HG02588 (cell line): Measurements from ENCODE around the gene TULP4.
"Not testable (repeated sequence)": the region's sequence is repeated elsewhere in the genome, so short reads cannot be mapped to it uniquely, and the experiment has no call there.

Experiments
- ATAC-seq: cut with Tn5 transposase; IDR thresholded peaks from one replicate; pipeline ENCODE4 v1.9.1; 2021; ENCODE audit warnings: mild to moderate bottlenecking, moderate library complexity; ENCODE audit not compliant: unreplicated experiment

Gene TULP4

DNA sequence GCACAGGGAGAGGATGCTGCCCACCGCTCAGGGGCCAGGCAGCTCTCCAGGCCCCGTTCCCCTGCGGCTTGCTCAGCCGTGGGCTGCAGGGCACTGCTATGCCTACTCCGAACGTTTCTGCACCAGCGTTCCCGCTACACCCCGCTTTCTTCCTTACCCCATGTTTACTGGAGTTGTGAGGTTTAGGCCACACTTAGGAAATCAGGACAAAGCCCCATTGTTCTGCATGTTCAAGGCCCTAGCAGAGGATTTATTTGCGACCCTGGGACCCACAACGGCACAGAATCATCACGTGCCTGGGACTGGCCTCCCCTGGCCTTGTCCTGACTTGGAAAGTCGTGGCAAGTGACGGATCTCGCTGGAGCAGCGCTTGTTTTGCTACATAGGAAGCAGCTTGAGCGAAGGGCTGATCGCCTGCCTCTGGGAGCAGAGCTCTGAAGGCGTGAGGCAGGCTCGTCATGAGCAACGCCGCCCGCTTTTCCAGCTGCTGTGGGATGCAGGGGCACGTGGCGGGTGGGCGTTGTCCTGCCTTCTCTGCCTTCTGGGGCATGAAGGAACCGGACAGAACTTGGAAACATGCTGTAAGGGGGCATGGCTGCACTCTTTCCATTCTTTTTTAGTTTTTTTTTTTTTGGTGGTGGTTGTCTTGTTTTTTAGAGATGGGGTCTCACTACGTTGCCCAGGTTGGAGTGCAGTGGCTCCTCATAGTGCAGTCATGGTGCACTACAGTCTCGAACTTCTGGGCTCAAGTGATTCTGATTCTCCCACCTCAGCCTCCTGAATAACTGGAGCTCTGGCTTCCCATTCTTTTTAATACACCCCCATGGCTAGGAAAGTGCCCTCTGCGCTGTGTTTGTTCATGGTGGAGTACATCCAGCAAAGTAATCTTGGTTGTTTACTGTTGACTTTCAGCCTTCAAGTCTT lies 233.0 kb downstream of the TULP4 start:
- ATAC-seq: no peak

DNA sequence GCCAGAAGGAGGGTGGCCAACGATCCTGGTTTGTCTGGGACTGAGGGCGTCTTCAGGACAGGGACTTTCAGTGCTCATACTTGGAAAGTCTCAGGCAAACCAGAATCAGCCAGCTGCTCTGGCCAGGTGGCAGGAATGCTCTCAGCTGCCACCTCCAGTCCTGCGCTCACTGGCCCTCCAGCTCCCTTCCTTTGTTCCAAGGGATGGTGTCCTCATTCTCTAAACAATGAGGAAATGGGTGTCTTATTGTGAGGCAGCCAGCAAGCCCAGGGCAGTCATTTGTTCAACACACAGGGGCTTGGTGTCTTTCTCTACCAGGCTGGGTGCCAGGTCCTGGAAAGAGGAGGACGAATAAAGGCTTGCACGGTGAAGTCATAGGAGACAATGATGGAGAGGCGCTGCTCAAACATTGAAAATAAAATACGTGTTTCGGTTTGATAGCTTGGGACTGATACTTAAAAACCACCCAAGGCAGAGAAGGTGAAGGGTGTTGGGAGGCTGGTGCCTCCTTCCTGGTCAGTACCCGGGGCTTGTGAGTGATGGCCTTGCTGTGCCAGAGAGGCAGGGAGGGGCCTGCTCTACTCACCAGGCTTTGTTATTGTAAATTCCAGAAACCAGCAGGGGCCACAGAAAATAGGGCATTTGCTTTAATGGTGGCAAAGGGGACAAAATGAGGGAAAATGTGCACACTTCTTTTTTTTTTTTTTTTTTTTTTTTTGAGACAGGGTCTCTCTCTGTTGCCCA lies 236.3 kb downstream of the TULP4 start:
- ATAC-seq: no peak

DNA sequence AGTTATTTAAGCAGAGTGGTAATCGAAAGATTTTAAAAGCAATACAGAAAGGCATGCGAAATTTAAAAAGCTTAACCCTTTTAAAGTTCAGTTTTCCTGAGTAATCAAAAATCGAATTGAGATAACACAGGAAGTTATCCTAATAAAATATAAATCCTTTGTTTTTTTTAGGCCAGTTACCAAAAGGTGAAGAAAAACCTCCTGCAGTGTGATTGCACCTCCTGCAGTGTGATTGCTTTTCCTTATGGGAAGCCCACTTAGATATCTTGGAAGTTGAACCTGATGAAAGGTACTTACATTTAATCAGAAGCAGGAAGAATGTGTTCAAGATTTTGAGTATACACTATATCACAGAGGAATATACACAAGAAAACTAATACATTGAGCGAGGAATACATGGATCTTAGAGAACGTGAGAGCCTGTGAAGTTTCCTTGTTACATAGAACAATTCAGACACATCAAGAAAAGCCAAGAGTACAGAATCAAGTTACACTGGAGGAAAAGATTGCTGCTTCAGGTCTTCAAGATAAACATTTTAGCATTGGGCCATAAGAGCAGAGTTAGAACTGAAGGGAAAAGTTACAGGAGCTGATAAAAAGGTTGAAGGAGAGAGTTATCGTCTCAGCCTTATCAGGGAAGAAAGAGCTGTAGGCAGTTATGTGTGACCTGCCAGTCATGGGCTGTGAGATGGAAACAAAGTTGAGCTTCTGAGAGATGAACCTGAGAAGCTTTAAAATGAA lies 240.0 kb downstream of the TULP4 start:
- ATAC-seq: no peak

DNA sequence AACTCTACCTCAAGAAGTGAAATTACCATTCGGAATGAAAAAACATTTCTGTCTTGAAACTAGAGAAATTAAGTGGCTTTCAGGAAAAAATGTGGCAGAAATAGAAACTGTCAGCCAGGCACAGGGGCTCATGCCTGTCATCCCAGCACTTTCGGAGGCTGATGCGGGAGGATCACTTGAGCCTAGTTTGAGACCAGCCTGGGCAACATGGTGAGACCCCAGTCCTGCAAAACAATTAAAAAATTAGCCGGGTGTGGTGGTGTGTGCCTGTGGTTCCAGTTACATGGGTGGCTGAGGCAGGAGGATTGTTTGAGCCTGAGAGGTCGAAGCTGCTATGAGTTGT lies 240.5 kb downstream of the TULP4 start:
- ATAC-seq: no peak

DNA sequence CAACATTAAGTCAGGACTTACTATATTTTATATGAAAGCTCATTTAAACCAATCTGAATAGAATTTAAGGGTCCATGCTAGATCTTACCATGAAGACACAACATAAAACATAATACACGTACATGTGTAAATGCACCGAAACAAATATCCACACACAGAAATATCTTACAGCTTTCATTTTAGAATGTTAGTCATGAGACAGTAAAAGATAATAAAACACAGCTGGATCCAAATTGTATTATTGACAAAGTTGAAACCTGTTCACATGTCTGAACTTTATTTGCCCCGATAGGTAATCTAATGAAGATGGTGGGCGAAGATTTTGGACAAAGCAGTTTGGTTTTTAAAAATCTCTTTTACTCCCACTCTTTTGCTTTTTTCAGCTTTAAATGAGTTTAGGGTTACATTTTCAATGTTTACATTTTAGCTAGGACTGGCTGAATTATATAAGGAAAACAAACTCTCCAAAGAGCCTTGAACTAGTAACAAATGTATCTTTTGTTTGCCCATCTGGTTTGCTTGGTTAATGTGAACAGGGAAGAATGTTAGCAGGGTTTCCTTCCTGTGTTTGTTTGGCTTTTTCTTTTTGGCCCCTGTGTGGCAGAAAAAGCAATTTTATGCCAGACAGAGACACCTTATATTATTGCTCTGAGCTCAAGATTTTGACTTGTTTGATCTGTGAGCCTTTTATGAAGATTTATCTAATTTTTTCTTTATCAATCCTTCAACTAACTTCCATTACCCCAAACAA lies 242.5 kb downstream of the TULP4 start:
- ATAC-seq: no peak

DNA sequence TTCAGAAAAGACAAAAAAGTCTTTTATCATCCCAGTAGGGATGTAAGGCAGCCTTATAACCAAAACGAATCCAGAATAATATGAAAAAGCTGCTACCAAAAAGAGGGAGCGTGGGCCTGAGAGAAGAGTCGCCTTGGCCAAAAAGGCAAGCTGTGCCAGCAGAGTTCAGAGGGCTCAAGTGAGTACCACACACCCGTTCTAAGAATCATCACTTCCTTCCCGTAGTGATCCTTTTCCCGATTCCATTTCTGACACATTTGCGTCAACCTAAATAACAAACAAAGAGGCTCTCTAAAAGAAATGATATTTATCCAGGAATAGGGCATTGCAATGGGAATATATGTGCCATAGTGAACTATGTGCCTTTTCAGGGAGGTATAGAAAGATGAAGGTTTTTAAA lies 243.8 kb downstream of the TULP4 start:
- ATAC-seq: no peak

DNA sequence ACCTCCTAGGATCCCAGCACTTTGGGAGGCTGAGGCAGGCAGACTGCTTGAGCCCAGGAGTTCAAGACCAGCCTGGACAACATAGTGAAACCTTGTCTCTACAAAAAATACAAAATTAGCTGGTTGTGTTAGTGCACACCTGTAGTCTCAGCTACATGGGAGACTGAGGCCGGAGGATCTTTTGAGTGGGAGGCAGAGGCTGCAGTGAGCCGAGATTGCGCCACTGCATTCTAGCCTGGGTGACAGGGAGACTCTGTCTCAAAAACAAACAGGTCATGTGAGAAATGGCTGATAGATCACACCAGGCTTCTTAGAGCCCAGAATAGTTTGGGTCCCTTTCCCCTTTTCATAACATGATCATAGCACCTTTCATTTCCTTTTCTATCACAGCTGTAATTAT lies 244.8 kb downstream of the TULP4 start:
- not testable (repeated sequence) for ATAC-seq

DNA sequence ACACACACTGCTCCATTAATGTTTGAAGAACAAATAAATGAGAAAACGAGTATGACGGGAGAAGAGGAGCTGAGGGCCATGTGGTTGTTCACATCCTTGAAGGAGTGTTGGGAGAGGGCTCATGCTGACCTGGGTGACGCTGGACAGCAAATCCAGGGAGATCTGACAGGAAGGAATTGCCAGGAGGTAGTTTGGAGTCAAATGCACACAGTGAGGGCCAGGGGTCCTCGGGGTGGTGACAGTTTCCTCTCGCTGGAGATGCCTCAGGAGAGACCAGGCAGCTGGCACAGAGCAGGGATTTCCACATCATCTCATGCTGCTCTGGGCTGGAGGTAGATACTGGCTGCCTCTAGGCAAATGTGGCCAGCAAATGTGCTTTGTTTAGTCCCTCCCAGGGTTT lies 245.7 kb downstream of the TULP4 start:
- ATAC-seq: no peak

DNA sequence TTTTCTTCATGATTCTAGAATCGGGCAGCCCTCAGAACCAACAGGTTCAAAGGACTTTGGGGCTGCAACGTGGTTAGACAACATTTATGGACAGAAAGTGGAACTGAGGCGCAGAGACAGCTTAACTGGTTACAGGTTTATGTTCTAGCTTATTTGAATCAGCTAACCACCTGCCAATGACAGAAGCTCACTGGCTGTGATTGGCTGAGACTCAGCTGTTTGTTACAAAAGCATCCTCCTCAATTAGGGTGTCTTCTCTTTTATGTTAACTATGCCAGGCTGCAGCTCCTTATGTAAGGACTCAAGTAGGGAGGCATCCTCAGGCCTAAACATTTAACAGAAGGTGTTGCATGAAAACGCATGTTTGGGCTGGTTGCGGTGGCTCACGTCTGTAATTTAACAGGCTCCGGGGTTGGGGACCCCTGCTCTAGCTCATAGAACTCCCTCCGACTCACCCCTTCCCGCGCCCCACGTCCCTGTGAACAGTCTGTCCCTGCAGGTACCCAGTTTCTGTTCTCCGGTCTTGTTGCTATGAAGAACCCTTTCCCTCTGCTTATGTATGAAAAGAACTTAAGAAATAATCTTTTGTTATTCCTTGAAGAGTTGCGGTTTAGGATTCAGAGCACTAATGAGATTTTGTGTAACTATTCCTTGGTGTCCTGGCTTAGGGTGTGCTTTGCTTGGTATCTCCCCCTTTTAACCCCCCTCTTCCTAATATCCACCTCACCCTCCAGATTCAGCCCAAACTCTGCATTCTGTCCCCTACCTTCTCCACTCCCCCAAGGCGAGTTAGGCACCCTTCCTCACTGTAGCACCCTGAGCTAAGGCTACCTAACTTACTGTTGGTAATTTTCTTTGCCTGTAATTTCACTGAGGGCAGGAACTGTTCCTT lies 246.4 kb downstream of the TULP4 start:
- ATAC-seq: no peak

DNA sequence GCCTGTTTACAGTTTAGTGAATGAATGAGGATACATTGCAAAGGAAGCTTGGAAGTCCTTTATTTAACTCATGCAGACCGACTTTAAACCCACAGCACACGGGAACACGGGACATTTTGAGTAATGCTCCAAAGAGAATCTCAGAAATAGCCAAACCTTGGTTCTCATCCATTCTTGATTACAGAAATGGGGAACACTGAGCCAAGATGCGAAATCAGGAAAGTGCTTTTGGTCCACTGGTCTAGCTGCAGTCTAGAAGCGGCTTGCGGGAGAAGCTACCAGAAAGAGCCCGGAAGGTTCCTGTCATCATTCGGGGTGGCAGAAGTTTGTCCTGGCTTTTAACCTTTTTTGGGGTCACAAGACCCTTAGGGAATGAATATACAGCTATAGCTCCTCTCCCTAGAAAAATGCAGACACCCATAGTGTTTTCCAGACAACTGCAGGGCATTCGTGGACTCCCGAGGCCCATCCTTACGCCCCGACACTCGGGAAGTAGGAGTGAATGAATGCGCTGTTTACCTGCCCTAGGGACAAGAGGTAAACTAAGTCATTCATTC lies 247.2 kb downstream of the TULP4 start:
- ATAC-seq: no peak

DNA sequence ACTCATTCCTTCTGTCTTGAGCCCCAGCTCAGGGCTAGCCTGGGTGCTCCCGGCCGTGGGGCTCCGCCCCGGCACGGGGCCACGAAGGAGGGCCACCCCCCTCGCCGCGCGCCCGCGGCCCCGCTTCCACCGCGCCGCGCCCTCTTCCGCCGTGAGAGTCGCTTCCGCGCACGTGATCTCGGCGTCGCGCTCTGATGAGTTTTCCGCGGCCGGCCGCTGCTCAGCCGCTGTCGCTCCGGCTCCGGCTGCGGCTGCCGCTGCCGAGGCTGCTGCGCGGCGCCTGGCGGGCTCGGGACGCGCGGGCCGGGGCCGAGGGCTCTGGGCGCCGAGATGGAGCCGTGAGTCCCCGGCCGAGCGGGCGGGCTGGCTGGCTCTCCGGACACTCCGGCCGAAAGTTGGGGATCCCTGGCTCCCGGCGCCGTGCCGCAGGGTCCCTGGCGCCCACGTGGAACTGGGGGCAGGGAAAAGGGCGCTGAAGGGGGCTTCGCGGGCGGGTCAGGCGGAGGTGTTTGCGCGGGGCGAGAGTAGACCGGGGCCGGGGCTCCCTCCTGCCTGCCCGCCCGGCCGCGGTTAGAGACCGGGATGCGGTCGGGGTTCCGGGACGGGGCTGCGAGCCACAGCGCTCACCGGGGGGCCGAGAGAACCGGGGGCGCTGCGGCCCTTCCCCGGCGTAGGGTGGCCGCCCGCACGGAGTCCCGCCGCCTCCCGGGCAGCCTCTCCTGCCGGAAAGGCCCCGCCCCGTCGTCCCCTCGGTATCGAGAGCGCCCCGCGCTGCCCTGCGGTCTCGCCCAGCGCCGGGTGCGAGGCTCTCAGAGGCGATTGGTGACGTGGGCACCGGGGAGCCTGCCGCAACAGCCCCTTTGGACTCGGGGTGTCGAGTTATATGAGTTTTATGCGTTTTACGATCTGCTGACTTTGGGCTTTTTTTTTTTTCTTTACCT lies 247.9 kb downstream of the TULP4 start, which contains the start of gene TMEM181:
Gene TMEM181, plus strand, starts transcription at position 197 of the 941 bp plus-strand sequence. Its CDS starts 134 bp downstream, at position 331.
- ATAC-seq: peak; percentile 85

DNA sequence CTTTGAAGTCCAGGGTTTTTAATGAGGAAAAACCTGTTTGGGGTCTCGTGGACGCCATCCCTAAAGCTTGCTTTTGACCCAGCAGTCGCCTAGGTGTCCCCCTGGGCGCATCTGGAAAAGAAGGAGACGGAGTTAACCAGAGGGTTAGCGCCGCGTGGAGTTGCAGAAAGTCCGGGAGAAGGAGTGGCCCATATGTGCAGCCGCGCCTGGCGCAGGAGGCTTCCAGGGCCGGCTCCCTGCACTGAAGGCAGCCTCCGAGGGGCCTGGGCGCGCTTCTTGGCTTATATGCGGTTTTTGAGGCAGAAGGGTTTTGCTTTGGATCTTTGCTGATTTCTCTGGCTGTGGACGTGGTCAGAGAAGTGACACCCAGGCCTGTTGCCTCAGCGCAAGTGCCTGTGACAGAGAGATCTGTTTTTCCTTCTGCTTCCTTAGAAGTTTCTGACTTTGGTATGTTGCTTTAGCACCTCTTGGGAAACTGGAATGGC lies 248.6 kb downstream of the TULP4 start:
- no peak for ATAC-seq
